Peyer's patch (tissue), 4 donors: ENCODE measurements around the gene TIAL1. TPM values are rescaled to one million over a fixed set of nuclear protein-coding genes. Genes with fewer than 3 reads are reported as not detected.
"Not testable (repeated sequence)": the region's sequence is repeated elsewhere in the genome, so short reads cannot be mapped to it uniquely, and the experiment has no call there.

Source experiments
- DNase-seq, 3 donors: peaks; one replicate each; pipeline ENCODE4 v3.0.0-alpha.2; 2017 to 2019
- H3K27ac ChIP-seq, 4 donors: fragments of 200-600 bp; sonication (generic); one replicate each; pipeline ENCODE4 v1.5.1; 2016 to 2019
- H3K27me3 ChIP-seq, 2 donors: fragments of 200-600 bp; sonication (generic); one replicate each; pipeline ENCODE4 v1.5.1; 2019
- H3K36me3 ChIP-seq, 3 donors: fragments of 200-600 bp; sonication (generic); one replicate each; pipeline ENCODE4 v1.5.1; 2016 to 2019
- H3K4me1 ChIP-seq, 4 donors: fragments of 200-600 bp; sonication (generic); one replicate each; pipeline ENCODE4 v1.5.1; 2016 to 2019
- H3K4me3 ChIP-seq, 4 donors: fragments of 200-600 bp; sonication (generic); 1 replicate in 3 of 4; 2 replicates in 1 of 4; pipeline ENCODE4 v1.5.1; 2016 to 2019; ENCODE audit warnings: mild to moderate bottlenecking in 1 of 4
- H3K9me3 ChIP-seq, 4 donors: fragments of 200-600 bp; sonication (generic); one replicate each; pipeline ENCODE4 v1.5.1; 2016 to 2019; ENCODE audit warnings: mild to moderate bottlenecking in 1 of 4
- POLR2A ChIP-seq, 2 donors: fragments of 450-650 bp; IDR thresholded peaks; one replicate each; pipeline ENCODE4 v1.5.1; 2017; ENCODE audit warnings: antibody characterized with exemption in 2 of 2, mild to moderate bottlenecking in 2 of 2, moderate library complexity in 2 of 2
- total RNA-seq, 4 donors: library from RNA; depleted of rRNA; stranded (reverse); fragments of >200 nt; gene quantifications; one replicate each; pipeline ENCODE4 v1.1.0, GENCODE V29; 2016
- TF ChIP-seq, protein P1 (sequence below), 6 experiments: fragments of 450-650 bp in 4 of 6; fragments of 200-600 bp in 2 of 6; sonication (generic) in 1 of 6; IDR thresholded peaks; one replicate each; pipeline ENCODE4 v1.5.1; 2017 to 2019; ENCODE audit warnings: antibody characterized with exemption in 6 of 6, mild to moderate bottlenecking in 3 of 6, moderate library complexity in 1 of 6

Gene TIAL1
- total RNA-seq, 4 donors from 2014 or later: 58.4 to 103 (median 79.7) TPM

GRCh38 chr10:119633538-119634218, 36.9 kb upstream of the TIAL1 start:
- Histone ChIP-seq H3K9me3 (no peaks in the 10 kb centered on the region), H3K4me3 (no peak overlapping the region), H3K4me1 (no peaks in the 10 kb centered on the region), H3K36me3 (no peaks in the 10 kb centered on the region), H3K27me3 (no peaks in the 10 kb centered on the region), H3K27ac (no peak overlapping the region)
- no peak for TF ChIP-seq POLR2A (IDR thresholded peaks at IDR 0.05)
- TF ChIP-seq, protein P1, sequence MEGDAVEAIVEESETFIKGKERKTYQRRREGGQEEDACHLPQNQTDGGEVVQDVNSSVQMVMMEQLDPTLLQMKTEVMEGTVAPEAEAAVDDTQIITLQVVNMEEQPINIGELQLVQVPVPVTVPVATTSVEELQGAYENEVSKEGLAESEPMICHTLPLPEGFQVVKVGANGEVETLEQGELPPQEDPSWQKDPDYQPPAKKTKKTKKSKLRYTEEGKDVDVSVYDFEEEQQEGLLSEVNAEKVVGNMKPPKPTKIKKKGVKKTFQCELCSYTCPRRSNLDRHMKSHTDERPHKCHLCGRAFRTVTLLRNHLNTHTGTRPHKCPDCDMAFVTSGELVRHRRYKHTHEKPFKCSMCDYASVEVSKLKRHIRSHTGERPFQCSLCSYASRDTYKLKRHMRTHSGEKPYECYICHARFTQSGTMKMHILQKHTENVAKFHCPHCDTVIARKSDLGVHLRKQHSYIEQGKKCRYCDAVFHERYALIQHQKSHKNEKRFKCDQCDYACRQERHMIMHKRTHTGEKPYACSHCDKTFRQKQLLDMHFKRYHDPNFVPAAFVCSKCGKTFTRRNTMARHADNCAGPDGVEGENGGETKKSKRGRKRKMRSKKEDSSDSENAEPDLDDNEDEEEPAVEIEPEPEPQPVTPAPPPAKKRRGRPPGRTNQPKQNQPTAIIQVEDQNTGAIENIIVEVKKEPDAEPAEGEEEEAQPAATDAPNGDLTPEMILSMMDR (IDR thresholded peaks at IDR 0.05): no peak
- no peak for DNase-seq

DNA sequence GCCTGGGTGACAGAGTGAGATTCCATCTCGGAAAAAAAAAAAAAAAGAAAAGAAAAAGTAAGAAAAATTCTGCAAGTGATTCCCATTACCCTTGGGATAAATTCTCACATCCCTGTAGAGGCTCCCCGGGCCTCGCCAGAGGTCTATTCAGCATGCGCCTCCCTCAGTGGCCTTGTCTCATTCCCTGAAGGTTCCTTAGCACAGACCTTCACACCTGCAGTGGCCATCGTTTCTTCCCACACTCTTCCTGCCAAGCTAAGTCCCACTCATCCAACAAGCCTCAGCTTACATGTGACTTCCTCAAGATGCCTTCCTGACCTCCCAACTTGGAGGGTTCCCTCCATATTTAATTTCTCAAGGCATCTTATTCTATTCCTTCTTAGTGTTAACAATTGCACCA, 33.5 kb upstream of the TIAL1 start:
- Histone ChIP-seq H3K36me3 (no peaks in the 10 kb centered on the region), H3K4me3 (no peak overlapping the region), H3K4me1 (no peaks in the 10 kb centered on the region), H3K27ac (no peak overlapping the region), H3K9me3 (no peaks in the 10 kb centered on the region), H3K27me3 (no peaks in the 10 kb centered on the region)
- no peak for DNase-seq
- TF ChIP-seq, protein P1 (IDR thresholded peaks at IDR 0.05): no peak
- no peak for TF ChIP-seq POLR2A (IDR thresholded peaks at IDR 0.05)

DNA sequence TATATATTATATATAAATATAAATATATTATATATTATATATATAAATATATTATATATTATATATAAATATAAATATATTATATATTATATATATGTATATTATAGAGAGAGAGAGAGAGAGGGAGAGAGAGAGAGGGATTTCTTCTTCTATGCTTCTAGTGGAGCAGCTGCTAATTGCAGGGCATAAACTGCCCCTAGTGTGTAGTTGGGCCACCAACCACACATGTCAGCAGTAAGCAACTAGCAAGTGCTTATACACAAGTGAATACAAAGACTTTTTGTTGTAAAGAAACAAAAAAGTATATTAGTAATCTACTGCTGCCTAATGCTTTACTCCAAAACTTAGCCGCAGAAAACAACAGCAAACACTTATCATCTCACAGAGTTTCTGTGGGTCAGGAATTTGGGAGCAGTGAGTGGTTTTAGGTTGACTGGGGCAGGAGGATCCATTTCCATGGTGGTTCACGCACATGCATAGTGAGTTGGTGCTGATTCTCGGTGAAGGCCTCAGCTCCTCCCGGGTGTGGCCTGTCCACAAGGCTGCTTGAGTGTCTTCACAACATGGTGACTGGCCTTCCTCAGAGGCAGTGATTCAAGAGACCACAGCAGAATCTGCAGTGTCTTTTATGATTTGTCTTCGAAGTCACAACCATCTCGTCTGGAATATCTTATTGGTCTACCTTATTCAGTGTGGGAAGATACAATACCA, 29.0 kb upstream of the TIAL1 start:
- Histone ChIP-seq H3K36me3 (no peaks in the 10 kb centered on the region), H3K4me1 (no peaks in the 10 kb centered on the region), H3K4me3 (no peak overlapping the region), H3K9me3 (no peaks in the 10 kb centered on the region), H3K27ac (no peak overlapping the region), H3K27me3 (no peaks in the 10 kb centered on the region)
- TF ChIP-seq POLR2A (IDR thresholded peaks at IDR 0.05): no peak
- TF ChIP-seq, protein P1 (IDR thresholded peaks at IDR 0.05): no peak
- no peak for DNase-seq

DNA sequence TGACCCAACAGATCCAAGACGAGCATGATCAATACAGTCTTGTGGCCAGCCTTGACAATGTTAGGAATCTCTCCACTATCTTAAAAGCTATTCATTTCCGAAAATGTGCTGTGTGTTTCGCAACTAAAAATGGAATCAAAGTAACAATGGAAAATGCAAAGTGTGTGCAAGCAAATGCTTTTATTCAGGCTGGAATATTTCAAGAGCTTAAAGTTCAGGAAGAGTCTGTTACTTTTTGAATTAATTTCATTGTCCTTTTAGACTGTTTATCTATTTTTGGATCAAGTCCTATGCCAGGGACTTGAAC, 24.3 kb upstream of the TIAL1 start:
- no peak overlapping the region for H3K4me3 ChIP-seq
- no peaks in the 10 kb centered on the region for H3K4me1 ChIP-seq
- H3K36me3 ChIP-seq: no peaks in the 10 kb centered on the region
- no peak for DNase-seq
- TF ChIP-seq POLR2A (IDR thresholded peaks at IDR 0.05): no peak
- TF ChIP-seq, protein P1 (IDR thresholded peaks at IDR 0.05): no peak
- no peaks in the 10 kb centered on the region for H3K27me3 ChIP-seq
- H3K27ac ChIP-seq: no peak overlapping the region
- no peaks in the 10 kb centered on the region for H3K9me3 ChIP-seq

- no peak for TF ChIP-seq POLR2A (IDR thresholded peaks at IDR 0.05)
- no peak for DNase-seq
- H3K27ac ChIP-seq: no peak overlapping the region
These were observed 23.7 kb upstream of the TIAL1 start for GRCh38 chr10:119620241-119621077.

DNA sequence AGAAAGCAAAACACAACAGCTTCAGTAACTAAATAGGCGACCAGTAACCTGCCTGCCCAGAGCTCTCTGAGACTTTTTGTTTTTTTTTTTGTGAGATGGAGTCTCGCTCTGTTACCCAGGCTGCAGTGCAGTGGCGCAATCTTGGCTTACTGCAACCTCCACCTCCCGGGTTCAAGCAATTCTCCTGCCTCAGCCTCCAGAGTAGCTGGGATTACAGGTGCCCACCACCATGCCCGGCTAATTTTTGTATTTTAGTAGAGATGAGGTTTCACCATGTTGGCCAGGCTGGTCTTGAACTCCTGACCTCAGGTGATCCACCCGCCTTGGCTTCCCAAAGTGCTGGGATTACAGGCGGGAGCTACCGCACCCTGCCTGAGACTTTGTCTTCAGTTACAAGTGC, 23.0 kb upstream of the TIAL1 start:
- H3K27ac ChIP-seq, H3K9me3 ChIP-seq, H3K4me1 ChIP-seq, H3K27me3 ChIP-seq, H3K4me3 ChIP-seq, DNase-seq, H3K36me3 ChIP-seq: not testable (repeated sequence)

More at GRCh38 chr10:119620241-119621077, 23.7 kb upstream of the TIAL1 start:
- Histone ChIP-seq H3K4me3 (no peak overlapping the region), H3K27me3 (no peaks in the 10 kb centered on the region), H3K4me1 (no peaks in the 10 kb centered on the region), H3K9me3 (no peaks in the 10 kb centered on the region), H3K36me3 (no peaks in the 10 kb centered on the region)
